PC-3 (cell line): ENCODE data around the gene PTF1A. TPM values are rescaled to one million over a fixed set of nuclear protein-coding genes. Genes with fewer than 3 reads are reported as not detected.

ENCODE experiments used
- ATAC-seq: fragments of 200-7000 bp; cut with Tn5 transposase; 2 replicates; pipeline ENCODE4 v1.9.1; 2020; ENCODE audit warnings: mild to moderate bottlenecking, moderate library complexity
- BruUV-seq: library from RNA; stranded (reverse); fragments of 400-500 nt; replicated peaks from 2 replicates; lab custom pipeline; 2021; lab: Mats Ljungman, UMichigan
- CTCF ChIA-PET: fragments of 300-600 bp; sonication (Branson Sonifier 250); formaldehyde crosslinking; loops from one replicate; lab custom pipeline; 2022; ENCODE audit warnings: antibody characterized with exemption; lab: Charles Lee
- POLR2A ChIA-PET: fragments of 300-600 bp; sonication (Branson Sonifier 250); formaldehyde crosslinking; loops from one replicate; lab custom pipeline; 2022; ENCODE audit warnings: antibody characterized with exemption; ENCODE audit not compliant: unreplicated experiment; lab: Charles Lee
- DNase-seq: peaks from one replicate; pipeline ENCODE4 v3.0.0-alpha.2; 2015
- H2AFZ ChIP-seq: fragments of 300-600 bp; sonication (generic); 2 replicates; pipeline ENCODE4 v1.6.0; 2016; ENCODE audit warnings: antibody characterized with exemption, low read length
- H3F3A ChIP-seq: fragments of 300-600 bp; sonication (generic); one replicate; pipeline ENCODE4 v1.6.0; 2017; ENCODE audit warnings: antibody characterized with exemption, low read length, control low read depth, mild to moderate bottlenecking; ENCODE audit not compliant: unreplicated experiment
- H3K27ac ChIP-seq: fragments of 300-600 bp; sonication (generic); 2 replicates; pipeline ENCODE4 v1.5.1; 2016; ENCODE audit warnings: mild to moderate bottlenecking, low read length
- H3K27me3 ChIP-seq: fragments of 300-600 bp; sonication (generic); 2 replicates; pipeline ENCODE4 v1.6.1; 2016; ENCODE audit warnings: low read length, mixed read lengths
- H3K36me3 ChIP-seq: fragments of 300-600 bp; sonication (generic); 2 replicates; pipeline ENCODE4 v1.6.1; 2016; ENCODE audit warnings: low read depth, mixed run types, low read length, mixed read lengths
- H3K4me1 ChIP-seq: fragments of 300-600 bp; sonication (generic); 2 replicates; pipeline ENCODE4 v1.5.1; 2016; ENCODE audit warnings: low read length; ENCODE audit not compliant: insufficient read depth
- H3K4me2 ChIP-seq: fragments of 300-600 bp; sonication (generic); 2 replicates; pipeline ENCODE4 v1.6.0; 2016; ENCODE audit warnings: low read length
- H3K4me3 ChIP-seq: fragments of 300-600 bp; sonication (generic); 2 replicates; pipeline ENCODE4 v1.5.1; 2016; ENCODE audit warnings: mild to moderate bottlenecking, low read length, mixed read lengths
- H3K79me2 ChIP-seq: fragments of 300-600 bp; sonication (generic); 2 replicates; pipeline ENCODE4 v1.6.1; 2017; ENCODE audit warnings: low read length, mixed read lengths
- H3K9ac ChIP-seq: fragments of 300-600 bp; sonication (generic); 2 replicates; pipeline ENCODE4 v1.6.0; 2016; ENCODE audit warnings: mild to moderate bottlenecking, low read length
- H3K9me2 ChIP-seq: fragments of 300-600 bp; sonication (generic); replicated peaks from 2 replicates; pipeline ENCODE4 v1.6.1; 2016; ENCODE audit warnings: mixed run types, low read length, mixed read lengths
- H3K9me3 ChIP-seq: fragments of 300-600 bp; sonication (generic); 2 replicates; pipeline ENCODE4 v1.6.1; 2016; ENCODE audit warnings: low read length, mixed read lengths
- H4K20me1 ChIP-seq: fragments of 300-600 bp; sonication (generic); 2 replicates; pipeline ENCODE4 v1.6.1; 2016; ENCODE audit warnings: low read length, mixed read lengths
- EZH2 ChIP-seq: fragments of 300-600 bp; sonication (generic); IDR thresholded peaks from one replicate; pipeline ENCODE4 v1.6.1; 2017; ENCODE audit warnings: antibody characterized with exemption, mild to moderate bottlenecking, low read length; ENCODE audit not compliant: unreplicated experiment
- EZH2phosphoT487 ChIP-seq: fragments of 300-600 bp; sonication (generic); IDR thresholded peaks from 2 replicates; pipeline ENCODE4 v1.6.1; 2018; ENCODE audit warnings: mild to moderate bottlenecking, antibody characterized with exemption, low read length, borderline replicate concordance
- intact Hi-C: fragments of 100-400 bp; cut with micrococcal nuclease; formaldehyde crosslinking; loops from 2 replicates; pipeline ENCODE4 v1.9.0; 2023
- total RNA-seq: library from RNA; depleted of rRNA; stranded (reverse); fragments of >200 nt; gene quantifications from 2 replicates; pipeline ENCODE4 v1.2.3, GENCODE V29; 2014
- TF ChIP-seq, protein P1 (sequence below): fragments of 300-600 bp; sonication (generic); conservative IDR thresholded peaks from 2 replicates; pipeline ENCODE4 v1.5.1; 2017; ENCODE audit warnings: antibody characterized with exemption, low read depth, mild to moderate bottlenecking, low read length

The PTF1A gene
- total RNA-seq, 1 experiment from 2014 or later: not detected

DNA sequence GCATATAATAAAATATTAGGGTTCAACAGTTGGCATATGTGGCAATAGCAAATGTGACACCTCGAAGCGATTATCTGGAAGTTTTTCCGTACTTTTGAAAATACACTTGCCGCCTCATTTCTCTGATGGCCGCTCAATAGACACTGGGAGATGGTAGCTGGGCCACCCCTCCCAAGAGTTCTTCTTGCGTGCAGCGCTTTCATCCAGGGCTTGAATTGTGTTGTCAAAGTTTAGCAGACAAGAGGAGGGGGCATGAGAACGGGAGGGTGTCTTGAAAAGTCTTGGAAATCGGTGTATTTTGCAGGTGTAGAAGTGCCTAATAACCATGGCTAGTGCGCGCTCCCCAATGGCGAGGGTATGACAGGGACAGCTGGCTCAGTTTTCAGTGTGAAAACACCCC is 8.5 kb downstream of the PTF1A start:
- Histone ChIP-seq H3K27me3 (peaks cover 95% of the 10 kb centered on the region), H3K9me3 (no peaks in the 10 kb centered on the region), H3F3A (no peaks in the 10 kb centered on the region), H3K4me1 (no peaks in the 10 kb centered on the region), H4K20me1 (no peaks in the 10 kb centered on the region), H3K4me2 (no peak overlapping the region), H3K79me2 (no peaks in the 10 kb centered on the region), H3K9ac (no peak overlapping the region), H3K9me2 (no peaks in the 10 kb centered on the region), H3K36me3 (no peaks in the 10 kb centered on the region), H2AFZ (no peak overlapping the region), H3K4me3 (no peak overlapping the region), H3K27ac (no peak overlapping the region)
- CTCF ChIA-PET: no interaction called here
- TF ChIP-seq EZH2phosphoT487 (no peak), EZH2 (no peak)
- TF ChIP-seq, protein P1, sequence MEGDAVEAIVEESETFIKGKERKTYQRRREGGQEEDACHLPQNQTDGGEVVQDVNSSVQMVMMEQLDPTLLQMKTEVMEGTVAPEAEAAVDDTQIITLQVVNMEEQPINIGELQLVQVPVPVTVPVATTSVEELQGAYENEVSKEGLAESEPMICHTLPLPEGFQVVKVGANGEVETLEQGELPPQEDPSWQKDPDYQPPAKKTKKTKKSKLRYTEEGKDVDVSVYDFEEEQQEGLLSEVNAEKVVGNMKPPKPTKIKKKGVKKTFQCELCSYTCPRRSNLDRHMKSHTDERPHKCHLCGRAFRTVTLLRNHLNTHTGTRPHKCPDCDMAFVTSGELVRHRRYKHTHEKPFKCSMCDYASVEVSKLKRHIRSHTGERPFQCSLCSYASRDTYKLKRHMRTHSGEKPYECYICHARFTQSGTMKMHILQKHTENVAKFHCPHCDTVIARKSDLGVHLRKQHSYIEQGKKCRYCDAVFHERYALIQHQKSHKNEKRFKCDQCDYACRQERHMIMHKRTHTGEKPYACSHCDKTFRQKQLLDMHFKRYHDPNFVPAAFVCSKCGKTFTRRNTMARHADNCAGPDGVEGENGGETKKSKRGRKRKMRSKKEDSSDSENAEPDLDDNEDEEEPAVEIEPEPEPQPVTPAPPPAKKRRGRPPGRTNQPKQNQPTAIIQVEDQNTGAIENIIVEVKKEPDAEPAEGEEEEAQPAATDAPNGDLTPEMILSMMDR: no peak
- DNase-seq: no peak
- intact Hi-C loops: no loop called here
- no peak for ATAC-seq
- POLR2A ChIA-PET: no interaction called here
- BruUV-seq: no TSS peak

DNA sequence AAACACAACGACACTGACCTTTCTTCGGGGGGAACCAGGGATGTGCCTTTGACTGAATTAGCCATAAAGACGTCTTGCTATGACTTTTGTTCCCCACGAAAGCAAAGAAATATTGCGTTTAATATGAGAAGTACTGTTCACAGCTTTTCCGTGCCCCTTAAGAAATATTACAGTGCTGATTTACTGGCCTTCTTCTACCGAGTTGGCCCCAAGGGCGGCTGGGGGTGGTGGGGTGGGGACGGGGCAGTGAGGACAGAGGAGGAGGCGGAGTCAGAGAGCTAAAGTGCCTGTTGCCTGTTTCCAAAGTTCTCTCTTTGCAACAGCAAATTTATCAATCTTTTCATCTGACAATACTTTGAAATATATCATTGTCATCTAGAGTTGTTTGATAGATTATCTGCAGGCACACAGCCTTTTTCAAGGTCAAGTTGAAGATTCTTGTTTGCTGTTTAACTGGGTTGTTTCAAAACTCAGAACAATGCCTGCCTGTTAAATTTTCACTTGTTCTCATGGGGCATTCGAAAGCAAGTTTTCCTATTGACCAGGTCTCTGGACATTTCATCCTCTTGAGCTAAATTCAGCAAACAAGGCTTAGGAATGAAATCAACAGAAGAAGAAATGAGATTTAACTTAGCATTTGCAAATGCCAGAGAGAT is 9.0 kb downstream of the PTF1A start:
- Histone ChIP-seq H3K4me2 (no peak overlapping the region), H3K9ac (no peak overlapping the region), H3K36me3 (no peaks in the 10 kb centered on the region), H3K9me2 (no peaks in the 10 kb centered on the region), H3K9me3 (no peaks in the 10 kb centered on the region), H3K79me2 (no peaks in the 10 kb centered on the region), H3K4me1 (no peaks in the 10 kb centered on the region), H2AFZ (no peak overlapping the region), H4K20me1 (no peaks in the 10 kb centered on the region), H3F3A (no peaks in the 10 kb centered on the region), H3K4me3 (no peak overlapping the region), H3K27me3 (peaks cover 94% of the 10 kb centered on the region), H3K27ac (no peak overlapping the region)
- POLR2A ChIA-PET: no interaction called here
- DNase-seq: no peak
- intact Hi-C loops: no loop called here
- TF ChIP-seq, protein P1: no peak
- TF ChIP-seq EZH2: no peak
- TF ChIP-seq EZH2phosphoT487: no peak
- CTCF ChIA-PET: no interaction called here
- BruUV-seq: no TSS peak
- ATAC-seq: no peak

DNA sequence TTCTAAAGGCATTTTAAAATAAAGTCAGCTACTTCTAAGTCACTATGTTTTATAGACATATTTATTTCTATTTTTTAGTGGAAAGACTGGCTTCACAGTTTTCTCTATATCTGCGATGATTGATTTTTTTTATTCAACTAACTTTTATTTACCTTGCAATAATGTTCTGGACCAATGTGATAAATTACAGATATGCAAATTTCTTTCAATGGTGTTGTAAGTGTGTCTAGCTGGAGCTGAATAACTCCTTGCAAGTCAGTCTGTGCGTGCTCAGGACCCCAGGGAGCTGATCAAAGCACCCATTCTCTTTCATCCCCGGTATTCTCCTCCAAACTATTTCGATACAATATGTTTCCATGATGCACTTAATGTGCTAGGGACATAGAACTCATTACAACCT is 9.7 kb downstream of the PTF1A start:
- Histone ChIP-seq H3F3A (no peaks in the 10 kb centered on the region), H3K79me2 (no peaks in the 10 kb centered on the region), H3K36me3 (no peaks in the 10 kb centered on the region), H3K27me3 (peaks cover 96% of the 10 kb centered on the region), H3K9me2 (no peaks in the 10 kb centered on the region), H3K9ac (no peak overlapping the region), H3K4me3 (no peak overlapping the region), H3K4me2 (no peak overlapping the region), H3K9me3 (no peaks in the 10 kb centered on the region), H3K27ac (no peak overlapping the region), H2AFZ (no peak overlapping the region), H3K4me1 (no peaks in the 10 kb centered on the region), H4K20me1 (no peaks in the 10 kb centered on the region)
- BruUV-seq: no TSS peak
- ATAC-seq: no peak
- CTCF ChIA-PET: no interaction called here
- TF ChIP-seq EZH2phosphoT487 (no peak), EZH2 (no peak)
- TF ChIP-seq, protein P1: no peak
- intact Hi-C loops: no loop called here
- DNase-seq: no peak
- POLR2A ChIA-PET: no interaction called here
